SK-N-SH (cell line): ENCODE measurements around the gene HIVEP2.

ENCODE experiments used
- CTCF ChIP-seq: fragments of 200-600 bp; sonication (generic); IDR thresholded peaks from 2 replicates; pipeline ENCODE4 v1.6.1; 2017; ENCODE audit warnings: antibody characterized with exemption, mild to moderate bottlenecking, moderate library complexity
- ELF1 ChIP-seq: IDR thresholded peaks from 2 replicates; pipeline ENCODE4 v1.4.0; 2012
- JUND ChIP-seq: IDR thresholded peaks from 2 replicates; pipeline ENCODE4 v1.4.0; 2012
- NFIC ChIP-seq: IDR thresholded peaks from 2 replicates; pipeline ENCODE4 v1.4.0; 2012; ENCODE audit warnings: borderline replicate concordance
- NRF1 ChIP-seq: IDR thresholded peaks from 2 replicates; pipeline ENCODE4 v1.6.1; 2012; ENCODE audit warnings: low read depth, mild to moderate bottlenecking, low read length
- POLR2AphosphoS5 ChIP-seq: IDR thresholded peaks from 2 replicates; pipeline ENCODE4 v1.6.1; 2012; ENCODE audit warnings: low read depth, low read length
- RAD21 ChIP-seq: IDR thresholded peaks from 2 replicates; pipeline ENCODE4 v1.6.1; 2012; ENCODE audit warnings: mild to moderate bottlenecking, low read length
- RCOR1 ChIP-seq: fragments of 150-350 bp; IDR thresholded peaks from 2 replicates; pipeline ENCODE4 v1.6.1; 2017; ENCODE audit warnings: antibody characterized with exemption, low read length
- SMC3 ChIP-seq: IDR thresholded peaks from 2 replicates; pipeline ENCODE4 v1.6.1; 2012; ENCODE audit warnings: low read depth, low read length, improper control_type of control experiment
- YY1 ChIP-seq: IDR thresholded peaks from 2 replicates; pipeline ENCODE4 v1.4.0; 2012; ENCODE audit warnings: low read depth, mild to moderate bottlenecking

- peak; percentile 16; the same call in 1 of the 2 replicates for TF ChIP-seq CTCF
- no peak for TF ChIP-seq YY1
- no peak for TF ChIP-seq RAD21
- TF ChIP-seq JUND, result peak; percentile 86
- no peak for TF ChIP-seq ELF1
- no peak for TF ChIP-seq NRF1
- TF ChIP-seq NFIC, result peak; percentile 88
- TF ChIP-seq SMC3, result no peak
- no peak for TF ChIP-seq RCOR1
- no peak for TF ChIP-seq POLR2AphosphoS5
These were observed 188.8 kb downstream of the HIVEP2 start for GRCh38 chr6:142756215-142756630.
